Measurements from ENCODE around the gene URB1. TPM values are rescaled to one million over a fixed set of nuclear protein-coding genes. Genes with fewer than 3 reads are reported as not detected.
"Not testable (repeated sequence)": the region's sequence is repeated elsewhere in the genome, so short reads cannot be mapped to it uniquely, and the experiment has no call there.

Gene URB1
- polyA plus RNA-seq, 3 donors, result 3.8 to 9.1 (median 4.0) TPM

DNA sequence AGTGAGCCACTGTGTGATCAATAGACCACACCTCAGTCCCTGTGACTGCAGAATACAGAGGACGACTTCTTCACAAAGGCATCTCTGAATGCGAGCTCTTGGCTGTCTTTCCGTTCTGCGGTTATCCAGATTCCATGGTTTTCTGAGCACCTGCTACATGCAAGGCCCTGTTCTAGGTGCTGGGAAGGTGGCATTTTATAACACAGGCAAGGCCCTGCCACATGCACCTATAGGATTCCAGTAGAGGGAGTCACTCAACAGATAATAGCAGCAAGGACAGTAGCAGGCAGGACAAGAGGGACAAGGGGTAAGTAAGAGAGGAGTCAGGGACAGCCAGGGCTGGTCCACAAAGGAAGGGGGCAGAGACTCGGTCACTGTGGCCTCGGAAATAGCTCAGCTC is 9.0 kb downstream of the URB1 start:
- WGBS, 3 donors, result 91 to 96% (median 93%) methylated on average over 6 of the region's 6 CpGs
- H3K27ac ChIP-seq (ENCODE audit: low read depth, low read length), result no peak overlapping the region

DNA sequence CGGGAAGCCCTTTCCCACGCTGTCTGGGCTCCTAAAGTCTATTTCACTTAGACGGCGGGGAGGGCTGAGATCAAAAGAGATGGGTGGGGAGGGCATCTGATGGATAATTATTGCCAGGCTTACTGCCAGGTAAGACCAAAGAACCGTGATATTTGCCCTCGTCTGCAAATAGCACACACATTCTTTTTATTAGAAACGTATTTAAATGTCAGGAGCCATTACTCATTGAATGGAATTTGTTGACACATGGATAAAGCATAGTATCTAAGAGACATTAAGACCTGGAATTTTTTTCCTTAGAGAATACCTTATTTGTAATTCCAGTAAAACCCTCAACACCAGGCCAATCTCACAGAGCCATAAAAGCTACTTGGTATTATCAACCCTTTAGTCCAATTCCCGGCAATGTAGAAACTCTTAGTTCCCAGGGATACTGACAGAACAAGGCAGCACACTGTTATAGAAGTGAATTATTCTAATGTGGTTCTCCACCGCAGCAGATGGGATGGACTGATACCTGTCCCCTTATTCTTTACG is 10.6 kb downstream of the URB1 start:
- WGBS, 3 donors, result 70 to 86% (median 83%) methylated on average over 10 of the region's 10 CpGs
- no peak overlapping the region for H3K27ac ChIP-seq (ENCODE audit: low read depth, low read length)

DNA sequence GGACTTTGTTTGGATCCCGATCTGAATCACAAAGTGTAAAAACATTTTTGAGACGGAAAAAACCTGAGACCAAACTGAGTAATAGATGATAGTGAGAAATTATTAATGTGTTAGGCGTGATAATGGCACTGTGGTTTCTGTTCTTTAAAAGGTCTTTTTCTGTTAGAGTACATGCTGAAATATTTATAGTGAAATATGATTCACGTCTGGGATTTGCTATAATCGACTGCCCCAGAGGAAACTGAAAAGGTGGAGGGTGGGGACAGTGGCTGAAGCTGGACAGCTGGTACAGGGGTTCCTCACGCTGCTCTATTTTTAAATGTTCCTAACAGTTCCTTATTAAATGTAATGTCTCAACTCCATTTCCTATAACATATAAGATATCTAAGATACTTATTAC is 11.2 kb downstream of the URB1 start:
- no peak overlapping the region for H3K27ac ChIP-seq (ENCODE audit: low read depth, low read length)

DNA sequence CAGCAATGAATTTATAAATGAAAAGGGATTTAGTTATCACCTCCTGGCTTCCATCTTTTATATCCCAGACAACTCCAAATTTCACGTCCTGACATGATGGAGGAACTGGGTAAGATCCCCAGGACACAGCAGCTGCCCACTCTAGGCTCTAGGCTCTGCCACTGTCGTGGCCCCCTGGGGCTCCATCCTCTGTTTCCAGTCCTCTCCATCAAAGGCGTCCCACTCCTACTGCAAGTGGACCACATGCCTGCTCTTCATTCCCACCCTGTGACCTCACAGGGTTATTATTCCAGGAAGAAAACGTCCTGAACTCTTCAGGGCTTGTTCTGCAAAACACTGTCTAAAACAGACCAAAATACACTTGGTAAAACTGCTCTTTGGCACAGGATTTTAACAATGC is 11.9 kb downstream of the URB1 start:
- no peak overlapping the region for H3K27ac ChIP-seq (ENCODE audit: low read depth, low read length)
- WGBS, 3 donors, result 71 to 83% (median 73%) methylated on average over 4 of the region's 4 CpGs

More for the DNA sequence above, 11.2 kb downstream of the URB1 start:
- 79 to 86% (median 80%) methylated on average over 6 of the region's 6 CpGs for WGBS, 3 donors

DNA sequence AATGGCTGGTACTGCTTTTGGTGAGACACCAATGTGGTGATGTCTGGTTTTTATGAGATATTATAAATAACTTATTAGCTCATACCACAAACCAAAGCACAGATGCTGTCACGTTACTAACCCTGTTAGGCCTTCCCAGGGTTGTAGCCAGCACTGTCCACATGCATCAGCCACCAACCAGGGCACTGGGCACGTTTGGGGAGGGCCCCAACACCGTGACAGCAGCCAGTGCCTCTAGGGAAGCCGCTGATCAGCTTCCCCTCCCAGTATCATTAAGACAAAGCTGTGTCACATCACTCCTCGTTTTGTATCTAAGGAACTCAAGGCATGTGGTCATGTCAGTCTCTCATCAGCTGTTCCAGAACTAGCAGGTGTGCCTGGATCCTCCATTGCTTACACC is 13.9 kb downstream of the URB1 start:
- H3K27ac ChIP-seq (ENCODE audit: low read depth, low read length), result no peak overlapping the region
- WGBS, 3 donors, result 75 to 83% (median 80%) methylated on average over 5 of the region's 5 CpGs

DNA sequence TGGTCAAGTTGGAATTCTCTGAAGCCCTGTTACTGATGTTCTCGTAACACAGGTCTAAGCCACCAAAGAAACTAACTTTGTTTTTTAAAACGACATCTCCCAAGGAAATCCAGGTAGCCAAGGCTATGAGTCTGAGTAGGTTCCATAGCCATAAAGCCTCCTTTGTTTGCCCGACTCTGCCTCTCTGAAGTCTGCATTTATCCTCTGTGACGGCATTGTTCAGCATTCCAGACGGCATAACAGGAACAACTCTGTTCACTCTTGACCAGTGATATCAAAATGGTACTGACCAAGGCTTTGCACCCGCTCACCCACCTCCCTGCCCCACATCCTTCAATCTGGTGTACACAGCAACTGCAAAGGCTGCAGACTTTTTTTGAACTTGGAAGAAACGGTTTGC is 14.8 kb downstream of the URB1 start:
- 65 to 80% (median 79%) methylated on average over 7 of the region's 7 CpGs for WGBS, 3 donors
- no peak overlapping the region for H3K27ac ChIP-seq (ENCODE audit: low read depth, low read length)

DNA sequence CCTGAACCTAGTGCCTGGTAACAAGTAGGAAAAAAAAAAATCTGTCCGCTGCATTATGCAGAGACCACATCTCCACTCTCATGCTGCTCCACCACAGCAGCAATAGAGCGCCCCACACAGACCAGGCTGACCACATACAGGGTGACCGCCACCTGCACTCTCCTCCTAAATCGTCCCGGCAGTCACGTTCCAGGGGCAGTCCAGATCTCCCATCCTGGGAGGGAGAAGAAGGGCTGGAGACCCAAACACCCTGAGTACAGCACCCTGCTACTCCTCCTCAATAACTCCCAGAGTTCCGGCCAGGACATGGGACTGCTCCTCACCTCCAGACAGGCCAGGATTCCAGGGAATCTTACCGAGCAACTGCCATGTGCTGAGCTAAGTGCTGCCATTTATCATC is 15.3 kb downstream of the URB1 start:
- WGBS, 3 donors, result 88 to 94% (median 92%) methylated on average over 8 of the region's 8 CpGs
- H3K27ac ChIP-seq (ENCODE audit: low read depth, low read length), result no peak overlapping the region

DNA sequence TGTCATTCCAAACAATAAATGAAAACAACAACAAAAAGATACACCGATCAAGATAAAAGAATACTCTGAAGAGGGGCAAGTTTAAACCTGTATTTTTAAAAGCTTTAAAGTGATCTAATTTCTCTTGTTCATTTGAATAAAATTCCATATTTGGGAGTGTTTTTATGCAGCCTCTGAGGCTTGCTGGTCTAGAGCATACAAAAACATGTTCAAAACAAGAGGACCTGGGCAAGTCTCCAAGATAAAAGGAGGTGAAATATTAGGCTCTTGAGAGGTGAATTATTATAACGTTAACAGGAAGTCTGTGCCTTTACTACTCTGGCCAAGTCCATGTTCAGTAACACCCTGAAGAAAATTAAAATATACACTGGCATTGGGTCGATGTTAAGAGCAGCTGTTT is 20.1 kb downstream of the URB1 start:
- 45 to 68% (median 56%) methylated on average over 3 of the region's 3 CpGs for WGBS, 3 donors
- H3K27ac ChIP-seq (ENCODE audit: low read depth, low read length), result no peak overlapping the region

DNA sequence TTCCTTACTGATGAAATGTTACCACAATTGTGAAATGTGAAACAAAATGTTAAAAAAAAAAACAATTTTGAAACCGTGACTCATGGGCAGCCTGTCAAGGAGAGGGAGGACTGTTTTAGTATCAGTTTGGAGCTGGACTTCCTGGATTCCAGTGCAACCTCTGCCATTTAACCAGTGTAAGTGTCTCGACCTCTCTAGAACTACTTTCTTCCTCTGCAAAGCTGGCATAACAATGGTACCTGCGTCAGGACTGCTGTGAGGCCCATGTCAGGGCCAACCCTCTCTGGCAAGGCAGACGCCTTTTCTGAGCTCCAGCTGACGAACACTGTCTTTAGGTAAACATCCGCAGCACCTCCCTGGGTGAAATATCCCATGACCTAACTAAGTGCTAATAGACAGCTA is 20.9 kb downstream of the URB1 start:
- H3K27ac ChIP-seq (ENCODE audit: low read depth, low read length), result no peak overlapping the region
- 45 to 75% (median 47%) methylated on average over 6 of the region's 6 CpGs for WGBS, 3 donors

DNA sequence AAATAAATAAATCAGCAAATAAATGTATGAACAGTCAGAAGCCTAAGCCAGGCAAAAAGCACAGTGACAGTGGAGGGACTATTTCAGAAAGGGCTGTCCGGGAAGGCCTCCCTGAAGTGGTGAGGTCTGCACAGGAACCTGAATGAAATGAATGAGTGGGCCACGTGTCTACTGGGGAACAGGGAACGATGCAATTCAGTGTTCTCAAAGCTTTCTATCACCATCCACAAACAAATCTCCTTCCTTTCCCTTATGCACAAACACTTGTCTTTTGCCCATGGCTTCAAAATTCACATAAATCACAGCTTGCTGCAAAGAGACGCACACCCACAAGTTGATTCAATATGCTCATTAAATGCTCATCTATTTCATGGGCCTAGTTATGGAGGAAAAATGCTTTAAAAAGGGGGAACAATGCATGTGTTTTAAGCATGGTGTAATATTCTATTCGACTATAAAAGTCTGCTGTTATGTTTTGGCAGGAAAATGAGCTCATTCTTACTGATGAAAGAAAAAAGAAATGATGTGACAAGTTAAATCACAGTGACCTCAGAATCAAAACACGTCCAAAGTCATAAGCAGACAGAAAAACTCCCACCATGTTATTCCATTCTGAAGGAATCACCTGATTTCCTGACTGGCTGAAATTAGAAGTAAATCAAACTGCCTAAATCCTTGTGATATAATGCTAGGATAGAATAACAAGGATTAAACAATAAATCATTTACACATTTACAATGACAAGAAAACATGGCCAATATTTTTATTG is 21.6 kb downstream of the URB1 start:
- 66 to 81% (median 77%) methylated on average over 6 of the region's 6 CpGs for WGBS, 3 donors
- no peak overlapping the region for H3K27ac ChIP-seq (ENCODE audit: low read depth, low read length)

DNA sequence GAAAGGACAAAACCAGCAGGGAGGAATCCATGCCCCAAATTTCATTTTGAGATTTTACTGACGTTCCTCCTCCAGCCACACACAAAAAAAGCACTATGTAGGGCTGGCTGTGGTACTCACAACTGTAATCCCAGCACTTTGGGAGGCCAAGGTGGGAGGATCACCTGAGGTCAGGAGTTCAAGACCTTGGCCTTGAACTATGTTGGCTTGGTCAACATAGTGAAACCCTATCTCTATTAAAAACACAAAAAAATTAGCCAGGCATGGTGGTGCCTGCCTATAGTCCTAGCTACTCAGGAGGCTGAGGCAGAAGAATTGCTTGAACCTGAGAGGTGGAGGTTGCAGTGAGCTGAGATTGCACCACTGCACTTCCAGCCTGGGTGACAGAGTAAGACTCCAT is 23.9 kb downstream of the URB1 start:
- WGBS, 3 donors, result 76 to 85% (median 81%) methylated on average over 1 of the region's 1 CpG
- H3K27ac ChIP-seq (ENCODE audit: low read depth, low read length), result not testable (repeated sequence)

DNA sequence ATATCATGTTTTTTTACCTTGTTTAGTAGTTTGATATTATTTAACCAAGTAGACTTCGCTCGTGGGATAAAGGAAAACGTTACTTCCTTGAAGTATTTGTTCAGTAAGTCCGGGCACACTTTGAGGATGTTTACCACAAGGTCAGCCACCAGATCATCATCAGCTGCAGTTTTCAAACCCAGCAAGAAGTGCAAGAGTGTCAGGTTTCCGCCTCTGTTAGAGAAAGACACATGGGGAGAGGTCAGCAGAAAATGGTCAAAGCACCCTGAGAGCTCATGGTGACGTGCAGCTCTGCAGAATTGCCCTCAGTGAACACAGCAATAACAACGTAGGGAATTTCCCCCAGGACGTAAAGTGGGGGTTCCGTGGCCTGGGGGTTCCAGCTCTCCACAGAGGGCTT is 24.4 kb downstream of the URB1 start:
- H3K27ac ChIP-seq (ENCODE audit: low read depth, low read length), result no peak overlapping the region

DNA sequence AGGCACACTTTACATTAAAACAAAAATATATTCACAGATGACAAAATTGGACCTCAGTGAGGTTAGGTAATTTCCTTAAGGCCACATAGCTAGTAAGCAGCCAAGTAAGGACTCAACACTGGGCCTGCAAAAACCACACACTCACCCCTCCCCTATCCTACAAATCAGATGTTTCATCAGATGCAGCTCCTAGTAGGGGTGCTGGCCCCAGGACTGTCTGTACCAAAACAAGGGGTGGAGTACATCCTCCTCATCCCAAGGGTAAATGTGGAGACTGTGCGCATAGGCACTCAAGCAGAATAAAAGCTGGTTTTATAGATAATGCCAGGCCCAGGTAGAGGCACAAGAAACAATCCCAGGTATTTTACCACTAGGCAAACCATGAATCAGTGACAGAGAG is 25.7 kb downstream of the URB1 start:
- no peak overlapping the region for H3K27ac ChIP-seq (ENCODE audit: low read depth, low read length)
- 87 to 100% (median 94%) methylated on average over 1 of the region's 1 CpG for WGBS, 3 donors

More for the DNA sequence above, 24.4 kb downstream of the URB1 start:
- WGBS, 3 donors, result 77 to 84% (median 79%) methylated on average over 9 of the region's 9 CpGs

DNA sequence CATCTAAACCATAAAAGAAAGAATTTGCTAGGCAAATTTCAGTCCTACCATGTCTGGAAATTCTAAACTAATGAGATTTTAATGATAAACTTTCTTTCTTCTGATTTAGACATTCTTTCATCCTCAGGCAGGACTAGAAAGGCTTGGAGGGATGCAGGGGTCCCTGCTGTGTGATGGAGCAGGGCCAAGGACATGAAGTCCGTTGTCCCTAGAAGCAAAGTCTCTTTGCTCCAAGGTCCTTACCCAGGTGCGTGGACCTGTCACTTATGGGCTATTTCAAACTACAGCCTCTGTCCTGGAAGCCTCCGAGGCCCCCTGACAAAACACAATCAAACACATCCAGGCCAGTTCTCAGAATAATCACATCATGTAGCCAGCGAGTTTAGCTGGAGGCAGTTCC is 26.6 kb downstream of the URB1 start:
- no peak overlapping the region for H3K27ac ChIP-seq (ENCODE audit: low read depth, low read length)
- WGBS, 3 donors, result 83 to 97% (median 93%) methylated on average over 4 of the region's 4 CpGs

DNA sequence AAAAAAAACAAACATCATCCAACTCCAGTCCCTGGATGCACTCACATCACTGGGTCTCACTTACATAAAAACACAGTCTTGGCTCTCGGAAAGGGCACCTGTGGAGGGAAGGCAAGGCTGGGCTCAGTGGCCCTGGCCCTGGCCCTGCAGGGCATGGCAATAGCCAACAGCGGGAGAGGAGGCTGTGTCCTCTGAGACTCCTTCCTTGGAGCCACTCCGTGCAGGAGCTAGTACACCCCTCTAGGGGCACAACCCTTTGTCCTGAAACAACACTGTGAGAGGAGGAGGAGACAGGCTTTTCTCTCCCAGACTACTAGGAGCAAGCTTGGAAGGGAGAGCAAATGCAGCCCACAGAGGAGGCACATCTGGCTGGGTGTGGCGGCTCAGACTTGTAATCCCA is 28.0 kb downstream of the URB1 start:
- 61 to 81% (median 77%) methylated on average over 4 of the region's 4 CpGs for WGBS, 3 donors

DNA sequence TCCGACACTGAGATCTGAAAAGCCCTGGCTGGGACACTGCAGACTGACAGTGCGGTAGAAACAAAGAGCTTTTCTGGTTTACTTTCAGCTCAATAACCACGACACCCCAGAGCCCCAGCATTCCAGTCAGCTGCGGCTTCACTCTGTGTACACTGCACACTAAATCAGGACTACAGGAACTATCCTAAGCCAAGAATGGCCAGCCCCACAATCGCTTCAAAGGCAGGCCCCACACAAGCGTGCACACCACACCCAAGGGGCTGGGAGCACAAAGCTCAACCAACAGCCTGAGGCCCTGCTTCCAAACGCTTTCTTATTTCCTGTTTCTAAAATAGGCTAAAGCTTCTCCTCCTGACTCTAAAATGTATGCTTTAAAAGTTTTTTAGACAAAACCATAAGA is 28.4 kb downstream of the URB1 start:
- WGBS, 3 donors, result 47 to 78% (median 64%) methylated on average over 7 of the region's 7 CpGs
- H3K27ac ChIP-seq (ENCODE audit: low read depth, low read length), result no peak overlapping the region

More for the DNA sequence above, 28.0 kb downstream of the URB1 start:
- H3K27ac ChIP-seq (ENCODE audit: low read depth, low read length), result no peak overlapping the region

DNA sequence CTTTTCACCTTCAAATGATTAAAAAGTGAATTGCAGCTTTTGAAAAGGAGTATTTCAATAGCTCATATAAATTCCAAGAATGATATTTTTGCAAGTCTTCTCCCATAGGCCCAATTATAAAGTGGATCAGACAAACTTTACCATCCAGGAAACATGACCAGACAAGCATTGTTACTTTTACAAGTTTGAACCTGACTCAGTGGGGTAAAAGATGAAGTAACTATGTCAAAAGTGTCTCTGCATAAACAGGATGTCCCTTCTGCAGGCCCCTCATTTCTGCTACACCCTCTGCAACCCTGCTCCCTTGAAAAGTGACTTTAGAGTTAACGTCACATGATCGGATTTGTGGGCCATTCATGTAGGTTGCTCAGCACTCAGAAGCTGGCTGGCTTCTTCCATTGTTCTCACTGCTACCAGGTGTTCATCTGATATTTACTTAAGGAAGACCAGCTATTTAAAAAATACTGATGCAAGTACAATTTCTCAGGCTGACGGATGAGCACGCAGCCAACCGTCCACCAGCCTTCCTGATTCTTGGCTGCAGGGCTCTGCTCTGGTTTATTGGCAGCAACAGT is 32.3 kb downstream of the URB1 start:
- whole genome bisulfite sequencing, 3 donors, result 81 to 88% (median 83%) methylated on average over 5 of the region's 5 CpGs

DNA sequence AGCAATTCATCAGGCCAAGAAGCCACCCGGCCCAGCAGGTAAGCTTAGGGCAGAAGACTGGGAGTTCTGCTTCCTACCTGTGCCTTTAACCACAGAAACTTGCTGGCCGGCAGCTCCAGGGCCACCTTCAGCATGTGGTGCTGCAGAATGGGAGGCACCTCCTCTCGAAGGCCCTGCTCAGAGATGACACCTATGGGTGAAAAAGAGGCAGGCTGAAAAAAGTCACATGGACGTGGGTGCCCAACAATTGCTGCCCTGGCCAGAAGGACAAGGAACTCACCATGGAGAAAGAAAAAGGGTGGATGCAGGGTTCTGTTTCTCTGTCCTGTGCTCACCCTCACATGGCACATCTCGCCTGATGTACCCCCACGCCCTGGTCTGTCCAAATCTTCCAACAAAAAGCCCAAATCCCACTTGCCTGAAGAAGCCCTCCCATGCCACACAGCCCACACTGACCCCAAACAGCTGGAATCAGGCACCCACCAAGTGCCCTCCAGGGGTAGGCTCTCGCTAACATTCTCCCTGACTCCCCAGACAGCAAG is 33.0 kb downstream of the URB1 start:
- H3K27ac ChIP-seq (ENCODE audit: low read depth, low read length), result no peak overlapping the region
- 67 to 75% (median 71%) methylated on average over 7 of the region's 7 CpGs for WGBS, 3 donors

More for the DNA sequence above, 32.3 kb downstream of the URB1 start:
- no peak overlapping the region for H3K27ac ChIP-seq (ENCODE audit: low read depth, low read length)

DNA sequence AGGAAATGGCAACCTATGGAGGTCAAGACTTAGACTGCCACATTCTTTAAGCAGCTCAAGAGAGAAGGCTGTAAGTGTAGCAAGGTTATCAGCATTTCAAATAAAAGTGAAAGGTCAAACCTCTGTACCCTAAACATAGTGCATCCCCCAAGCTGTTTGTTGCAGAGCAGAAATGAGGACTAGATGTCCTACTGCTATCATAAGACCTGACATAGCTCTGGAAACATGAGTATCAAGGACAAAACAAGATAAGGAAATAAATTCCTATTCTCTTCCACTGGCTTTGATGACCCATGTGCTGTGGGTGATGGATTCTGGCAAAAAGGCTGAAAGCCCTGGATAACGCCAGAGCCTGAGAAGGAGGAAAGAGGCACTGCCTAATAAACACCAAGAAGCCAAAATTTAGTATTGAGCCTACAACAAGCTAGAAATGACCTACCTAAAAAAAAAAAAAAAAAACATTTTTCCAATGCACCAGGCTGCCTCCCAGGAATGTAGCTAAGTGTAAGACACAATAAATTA is 35.9 kb downstream of the URB1 start:
- H3K27ac ChIP-seq (ENCODE audit: low read depth, low read length), result no peak overlapping the region

More for the DNA sequence above, 35.9 kb downstream of the URB1 start:
- WGBS, 3 donors, result 93 to 100% (median 94%) methylated on average over 1 of the region's 1 CpG
